ENCODE results near the gene CELA3A. TPM values are rescaled to one million over a fixed set of nuclear protein-coding genes. Genes with fewer than 3 reads are reported as not detected.
A peak's percentile ranks its signal among the peaks of the same experiment; 100 is the strongest.

CELA3A gene
- total and polyA plus RNA-seq, 10 donors = 0.45 to 5.2 (median 1.3) TPM; not detected in 4

DNA sequence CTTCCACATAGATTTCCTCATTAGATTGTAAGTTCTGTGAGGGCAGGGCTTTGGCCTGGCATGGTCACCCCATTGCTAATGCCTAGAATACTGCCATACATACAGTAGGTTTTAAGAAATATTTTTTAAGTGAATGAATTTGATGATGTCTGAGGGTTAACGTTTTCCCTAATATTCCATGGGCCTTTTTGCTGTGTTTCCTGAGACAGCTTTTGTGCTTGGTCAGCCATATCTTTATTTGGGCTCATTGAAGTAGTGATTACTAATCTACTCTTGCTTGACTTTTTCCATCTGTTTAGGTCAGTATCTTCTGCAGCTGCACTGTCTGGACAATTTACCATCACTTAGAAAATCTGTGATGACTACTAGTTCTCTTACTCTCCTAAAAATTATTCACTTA, 54.6 kb downstream of the CELA3A start:
- 24 to 56% (median 50%) methylated on average over 1 of the region's 1 CpG for WGBS, 5 donors
- intact Hi-C loops (cut with DNase I; ENCODE audit: low total_unique reads) = no loop called here

DNA sequence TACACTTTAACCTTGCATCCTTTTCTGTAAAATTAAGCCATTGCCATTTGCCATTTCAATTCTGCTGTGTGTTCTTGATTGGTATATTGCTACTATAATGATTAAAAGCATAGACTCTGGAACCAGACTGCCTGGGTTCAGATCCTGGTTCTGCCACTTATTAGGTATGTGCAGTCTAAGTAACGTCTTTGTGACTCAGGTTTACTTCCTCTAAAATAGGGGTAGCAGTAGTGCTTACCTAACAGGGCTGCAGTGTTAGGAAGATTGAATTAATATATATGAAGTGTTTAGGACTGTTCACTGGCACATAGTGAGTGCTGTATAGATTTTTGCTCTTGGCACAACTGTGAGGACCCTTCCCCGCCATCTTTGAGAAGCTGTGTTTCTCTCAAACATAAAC, 55.5 kb downstream of the CELA3A start:
- 41 to 56% (median 48%) methylated on average over 2 of the region's 2 CpGs for WGBS, 5 donors
- intact Hi-C loops (cut with DNase I; ENCODE audit: low total_unique reads) = no loop called here
- H3K4me1 ChIP-seq = peaks cover 65 to 89% (median 86%) of the 10 kb centered on the region in 6 donors
- TF ChIP-seq POLR2A (IDR thresholded peaks at IDR 0.05) (no peak), POLR2AphosphoS5 (IDR thresholded peaks at IDR 0.05) (no peak)
- TF ChIP-seq, protein P1, sequence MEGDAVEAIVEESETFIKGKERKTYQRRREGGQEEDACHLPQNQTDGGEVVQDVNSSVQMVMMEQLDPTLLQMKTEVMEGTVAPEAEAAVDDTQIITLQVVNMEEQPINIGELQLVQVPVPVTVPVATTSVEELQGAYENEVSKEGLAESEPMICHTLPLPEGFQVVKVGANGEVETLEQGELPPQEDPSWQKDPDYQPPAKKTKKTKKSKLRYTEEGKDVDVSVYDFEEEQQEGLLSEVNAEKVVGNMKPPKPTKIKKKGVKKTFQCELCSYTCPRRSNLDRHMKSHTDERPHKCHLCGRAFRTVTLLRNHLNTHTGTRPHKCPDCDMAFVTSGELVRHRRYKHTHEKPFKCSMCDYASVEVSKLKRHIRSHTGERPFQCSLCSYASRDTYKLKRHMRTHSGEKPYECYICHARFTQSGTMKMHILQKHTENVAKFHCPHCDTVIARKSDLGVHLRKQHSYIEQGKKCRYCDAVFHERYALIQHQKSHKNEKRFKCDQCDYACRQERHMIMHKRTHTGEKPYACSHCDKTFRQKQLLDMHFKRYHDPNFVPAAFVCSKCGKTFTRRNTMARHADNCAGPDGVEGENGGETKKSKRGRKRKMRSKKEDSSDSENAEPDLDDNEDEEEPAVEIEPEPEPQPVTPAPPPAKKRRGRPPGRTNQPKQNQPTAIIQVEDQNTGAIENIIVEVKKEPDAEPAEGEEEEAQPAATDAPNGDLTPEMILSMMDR (IDR thresholded peaks at IDR 0.05 in 8 of 11, conservative IDR thresholded peaks at IDR 0.05 in 3 of 11) = no peak
- H3K9me3 ChIP-seq = no peaks in the 10 kb centered on the region
- DNase-seq = no peak
- peaks cover 0 to 48% (median 9%) of the 10 kb centered on the region in 6 donors for H3K36me3 ChIP-seq
- no peaks in the 10 kb centered on the region for H3K27me3 ChIP-seq (replicated peaks in 1 of 7)
- H3K27ac ChIP-seq = peak overlapping the region in 3 of 8 donors; percentile 23 to 100 (median 30)
- peak overlapping the region in 1 of 8 donors; percentile 13 for H3K4me3 ChIP-seq

More for the DNA sequence above, 54.6 kb downstream of the CELA3A start:
- Histone ChIP-seq H3K36me3 (peaks cover 0 to 48% (median 9%) of the 10 kb centered on the region in 6 donors), H3K9me3 (no peaks in the 10 kb centered on the region), H3K4me3 (peak overlapping the region in 2 of 8 donors; percentile 9 to 13), H3K4me1 (peaks cover 56 to 84% (median 77%) of the 10 kb centered on the region in 6 donors), H3K27me3 (replicated peaks in 1 of 7) (no peaks in the 10 kb centered on the region), H3K27ac (peak overlapping the region in 4 of 8 donors; percentile 23 to 100 (median 36))
- DNase-seq = no peak
- TF ChIP-seq POLR2A (IDR thresholded peaks at IDR 0.05) (no peak), POLR2AphosphoS5 (IDR thresholded peaks at IDR 0.05) (no peak)
- TF ChIP-seq, protein P1 (IDR thresholded peaks at IDR 0.05 in 8 of 11, conservative IDR thresholded peaks at IDR 0.05 in 3 of 11) = no peak

DNA sequence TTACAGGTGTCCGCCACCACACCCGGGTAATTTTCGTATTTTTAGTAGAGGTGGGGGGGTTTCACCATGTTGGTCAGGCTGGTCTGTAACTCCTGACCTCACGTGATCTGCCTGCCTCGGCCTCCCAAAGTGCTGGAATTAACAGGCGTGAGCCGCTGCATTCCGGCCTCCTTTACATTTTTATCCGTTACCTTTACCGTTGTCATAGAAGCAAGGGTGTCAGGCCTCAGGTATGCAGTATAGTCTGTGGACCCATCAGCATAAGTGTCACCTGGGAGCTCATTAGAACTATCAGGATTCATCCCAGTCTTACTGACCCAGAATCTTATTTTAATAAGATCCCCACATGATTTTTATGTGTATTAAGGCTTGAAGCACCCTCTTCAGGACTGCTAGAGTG, 56.4 kb downstream of the CELA3A start:
- TF ChIP-seq POLR2A (IDR thresholded peaks at IDR 0.05) = no peak
- TF ChIP-seq, protein P1 (IDR thresholded peaks at IDR 0.05 in 8 of 11, conservative IDR thresholded peaks at IDR 0.05 in 3 of 11) = no peak
- intact Hi-C loops (cut with DNase I; ENCODE audit: low total_unique reads) = no loop called here
- H3K27me3 ChIP-seq (replicated peaks in 1 of 7) = no peaks in the 10 kb centered on the region

More for the DNA sequence above, 56.4 kb downstream of the CELA3A start:
- DNase-seq = no peak
- Histone ChIP-seq H3K9me3 (no peaks in the 10 kb centered on the region), H3K36me3 (peaks cover 0 to 48% (median 9%) of the 10 kb centered on the region in 6 donors), H3K4me1 (peaks cover 73 to 94% (median 89%) of the 10 kb centered on the region in 6 donors), H3K27ac (peak overlapping the region in 3 of 8 donors; percentile 12 to 100 (median 36)), H3K4me3 (no peak overlapping the region)
- WGBS, 5 donors = 85 to 95% (median 90%) methylated on average over 8 to 10 of the region's 10 CpGs

Small RNA genes within 50 kb of the gene (small RNA-seq; reads per million reads assigned to genes)
- 0 reads per million in 4 donors for gene RN7SL186P
- gene RN7SL386P = 0 reads per million in 4 donors
- 0 reads per million in 4 donors for gene RNU6-1022P
- gene RNU6-776P = 0 reads per million in 4 donors

Other genes starting within 250 kb of the CELA3A start
- gene USP48, start 218.5 kb upstream of the CELA3A start, total RNA-seq = 100 to 1,000 TPM in 1 of 7 donors, 10 to 100 TPM in 6; 78.5 to 105 (median 98.0) TPM
- gene USP48, start 218.5 kb upstream of the CELA3A start, polyA plus RNA-seq = 10 to 100 TPM; 17.5 to 28.0 (median 25.7) TPM
- 1 to 10 TPM in 6 of 7 donors, under 1 TPM in 1; 0.94 to 1.9 (median 1.4) TPM for gene LDLRAD2, start 189.4 kb upstream of the CELA3A start, total RNA-seq
- 1 to 10 TPM; 1.3 to 4.3 (median 1.4) TPM for gene LDLRAD2, start 189.4 kb upstream of the CELA3A start, polyA plus RNA-seq
- gene HSPG2, start 64.3 kb upstream of the CELA3A start, total RNA-seq = 100 to 1,000 TPM in 6 of 7 donors, 10 to 100 TPM in 1; 69.7 to 395 (median 178) TPM
- gene HSPG2, start 64.3 kb upstream of the CELA3A start, polyA plus RNA-seq = 10 to 100 TPM; 14.4 to 63.5 (median 15.0) TPM
- 1 to 10 TPM in 2 of 7 donors, under 1 TPM in 1, not detected in 4; 0.60 to 1.8 (median 1.3) TPM for gene CELA3B, start 24.6 kb upstream of the CELA3A start, total RNA-seq
- under 1 TPM; 0.08 to 0.38 (median 0.24) TPM for gene CELA3B, start 24.6 kb upstream of the CELA3A start, polyA plus RNA-seq
- gene CDC42, start 51.1 kb downstream of the CELA3A start, total RNA-seq = 100 to 1,000 TPM; 209 to 254 (median 233) TPM
- 100 to 1,000 TPM; 108 to 165 (median 155) TPM for gene CDC42, start 51.1 kb downstream of the CELA3A start, polyA plus RNA-seq
- under 1 TPM in 6 of 7 donors, not detected in 1; 0.07 to 0.47 (median 0.20) TPM for gene WNT4, start 141.4 kb downstream of the CELA3A start, total RNA-seq
- under 1 TPM; 0.08 to 0.16 (median 0.11) TPM for gene WNT4, start 141.4 kb downstream of the CELA3A start, polyA plus RNA-seq

Measured in spleen (tissue), 11 donors.